GM23338 (cell line): ENCODE results near the gene OTUB2. TPM values are rescaled to one million over a fixed set of nuclear protein-coding genes. Genes with fewer than 3 reads are reported as not detected.

Experiments used
- ATAC-seq: fragments of 200-7000 bp; cut with Tn5 transposase; 3 replicates; pipeline ENCODE4 v1.9.1; 2020
- DNase-seq: peaks from one replicate; pipeline ENCODE4 v3.0.0-alpha.2; 2015; ENCODE audit warnings: low spot score
- H2AFZ ChIP-seq: fragments of 200-600 bp; sonication (generic); 2 replicates; pipeline ENCODE4 v1.8.0; 2016; ENCODE audit warnings: antibody characterized with exemption, mild to moderate bottlenecking, moderate library complexity
- H3F3A ChIP-seq: fragments of 200-600 bp; sonication (generic); replicated peaks from 2 replicates; pipeline ENCODE4 v1.8.0; 2017; ENCODE audit warnings: antibody characterized with exemption, mixed run types, low read depth
- H3K27ac ChIP-seq: fragments of 200-600 bp; sonication (generic); 2 replicates; pipeline ENCODE4 v1.6.1; 2016; ENCODE audit warnings: low read depth
- H3K27me3 ChIP-seq: fragments of 200-600 bp; sonication (generic); 2 replicates; pipeline ENCODE4 v1.8.0; 2016; ENCODE audit warnings: mild to moderate bottlenecking, mixed run types, moderate library complexity; ENCODE audit not compliant: insufficient read depth
- H3K36me3 ChIP-seq: fragments of 200-600 bp; sonication (generic); 2 replicates; pipeline ENCODE4 v1.8.0; 2016; ENCODE audit warnings: mild to moderate bottlenecking; ENCODE audit not compliant: insufficient read depth
- H3K4me1 ChIP-seq: fragments of 200-600 bp; sonication (generic); 2 replicates; pipeline ENCODE4 v1.8.0; 2016; ENCODE audit warnings: mild to moderate bottlenecking, moderate library complexity; ENCODE audit not compliant: insufficient read depth
- H3K4me2 ChIP-seq: fragments of 200-600 bp; sonication (generic); 2 replicates; pipeline ENCODE4 v1.7.1; 2017; ENCODE audit warnings: mixed run types
- H3K4me3 ChIP-seq: fragments of 200-600 bp; sonication (generic); 2 replicates; pipeline ENCODE4 v1.6.1; 2016; ENCODE audit warnings: mixed run types
- H3K79me2 ChIP-seq: fragments of 200-600 bp; sonication (generic); replicated peaks from 2 replicates; pipeline ENCODE4 v1.8.0; 2017; ENCODE audit warnings: mild to moderate bottlenecking; ENCODE audit not compliant: insufficient read depth
- H3K9me2 ChIP-seq: fragments of 200-600 bp; sonication (generic); 2 replicates; pipeline ENCODE4 v1.8.0; 2017; ENCODE audit not compliant: insufficient read depth
- H4K20me1 ChIP-seq: fragments of 200-600 bp; sonication (generic); replicated peaks from 2 replicates; pipeline ENCODE4 v1.8.0; 2017; ENCODE audit warnings: mild to moderate bottlenecking; ENCODE audit not compliant: insufficient read depth
- H3K27ac Mint-ChIP-seq: 2 replicates; pipeline ENCODE4 v1.8.0; 2020; ENCODE audit warnings: inconsistent platforms, mild to moderate bottlenecking, moderate library complexity, mixed read lengths
- H3K27me3 Mint-ChIP-seq: 3 replicates; pipeline ENCODE4 v1.8.0; 2022; ENCODE audit warnings: low read depth, mild to moderate bottlenecking, moderate library complexity, mixed read lengths, inconsistent platforms; ENCODE audit not compliant: insufficient read depth, poor library complexity
- H3K36me3 Mint-ChIP-seq: 3 replicates; pipeline ENCODE4 v1.8.0; 2021; ENCODE audit warnings: low read depth, mild to moderate bottlenecking, inconsistent platforms, moderate library complexity, mixed read lengths
- H3K4me1 Mint-ChIP-seq: 3 replicates; pipeline ENCODE4 v1.8.0; 2020; ENCODE audit warnings: mild to moderate bottlenecking, inconsistent platforms, mixed read lengths
- H3K4me3 Mint-ChIP-seq: 3 replicates; pipeline ENCODE4 v1.8.0; 2021; ENCODE audit warnings: moderate library complexity, mild to moderate bottlenecking, inconsistent platforms, mixed read lengths
- H3K9me3 Mint-ChIP-seq: 3 replicates; pipeline ENCODE4 v1.8.0; 2020; ENCODE audit warnings: moderate library complexity, mild to moderate bottlenecking, inconsistent platforms, mixed read lengths
- CREB1 ChIP-seq: fragments of 250-450 bp; sonication (Bioruptor Pico); IDR thresholded peaks from 2 replicates; pipeline ENCODE4 v1.5.0; 2020; ENCODE audit warnings: low read depth, mild to moderate bottlenecking, moderate library complexity
- NANOG ChIP-seq: IDR thresholded peaks from 2 replicates; pipeline ENCODE4 v1.6.1; 2016; ENCODE audit warnings: antibody characterized with exemption, borderline replicate concordance
- ZNF114 ChIP-seq: fragments of 250-450 bp; sonication (Bioruptor Pico); IDR thresholded peaks from 2 replicates; pipeline ENCODE4 v1.5.0; 2020; ENCODE audit warnings: mild to moderate bottlenecking, moderate library complexity
- ZNF331 ChIP-seq: fragments of 250-450 bp; sonication (Bioruptor Pico); IDR thresholded peaks from 2 replicates; pipeline ENCODE4 v1.5.0; 2020; ENCODE audit warnings: low read depth, mild to moderate bottlenecking, moderate library complexity
- polyA plus RNA-seq: library from polyadenylated mRNA; unstranded; fragments of >200 nt; fragmentation: Nextera tagmentation; extraction: Ambion mirVana; gene quantifications from 2 replicates; pipeline ENCODE4 v1.2.1, GENCODE V29; 2016
- total RNA-seq: library from RNA; depleted of rRNA; stranded (reverse); fragments of >200 nt; shearing (Covaris generic); gene quantifications from 2 replicates; pipeline ENCODE4 v1.2.3, GENCODE V29; 2014
- TF ChIP-seq, protein P1 (sequence below): IDR thresholded peaks from one replicate; pipeline ENCODE4 v1.6.1; 2018; ENCODE audit warnings: antibody characterized with exemption; ENCODE audit not compliant: unreplicated experiment
- TF ChIP-seq, protein P2 (sequence below): fragments of 250-450 bp; sonication (Bioruptor Pico); IDR thresholded peaks from 2 replicates; pipeline ENCODE4 v1.5.0; 2020; ENCODE audit warnings: mild to moderate bottlenecking, moderate library complexity

OTUB2 gene
- total and polyA plus RNA-seq, 2 experiments from 2014 or later, result 2.1 to 4.1 TPM

DNA sequence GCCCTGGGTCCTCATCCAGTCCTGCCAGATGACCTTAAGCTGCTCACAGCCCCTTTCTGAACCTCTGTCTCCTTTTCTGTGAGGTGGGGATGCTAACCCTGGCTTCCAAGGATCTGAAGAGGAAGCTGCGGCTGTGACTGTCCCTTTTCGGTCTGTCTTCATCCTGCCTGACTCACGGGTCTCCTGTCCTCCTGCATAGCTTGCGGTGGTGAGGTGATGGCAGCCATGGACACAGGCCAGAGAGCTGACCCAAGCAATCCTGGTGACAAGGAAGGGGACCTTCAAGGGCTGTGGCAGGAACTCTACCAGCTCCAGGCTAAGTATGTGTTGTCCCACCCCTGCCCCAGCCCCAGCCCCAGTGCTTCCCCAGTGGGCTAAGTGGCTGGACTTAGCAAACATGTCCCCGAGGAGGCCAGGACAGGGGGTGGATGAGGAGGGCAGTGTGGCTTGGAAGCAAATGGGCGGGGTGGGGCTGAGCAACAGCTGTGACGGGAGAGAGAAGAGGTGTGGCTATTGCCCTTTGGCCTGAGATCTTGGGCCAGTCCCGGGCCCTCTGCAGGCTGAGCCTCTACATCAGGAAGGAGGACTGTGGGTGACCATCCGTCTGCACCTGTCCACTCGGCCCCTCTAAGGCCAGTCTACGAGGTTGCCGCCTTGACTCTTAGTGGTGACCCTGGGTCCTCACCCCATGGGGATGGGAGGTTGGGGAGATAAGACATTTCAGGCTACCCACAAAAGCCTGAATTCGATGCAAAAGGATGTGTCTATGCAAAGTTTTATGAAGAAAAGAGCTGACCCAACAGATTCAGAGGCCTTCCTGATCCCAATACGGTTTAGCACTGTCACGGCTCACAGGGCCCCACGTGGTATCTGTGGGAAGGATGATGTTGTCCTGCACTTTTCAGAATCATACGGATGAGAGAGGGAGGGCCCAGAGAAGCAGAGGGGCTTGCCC is 27.9 kb upstream of the OTUB2 start:
- Histone ChIP-seq H3K4me1 (no peaks in the 10 kb centered on the region), H3K79me2 (no peaks in the 10 kb centered on the region), H3K9me2 (no peaks in the 10 kb centered on the region), H3K27me3 (no peaks in the 10 kb centered on the region), H4K20me1 (no peaks in the 10 kb centered on the region), H3K27ac (no peak overlapping the region), H3K4me2 (no peak overlapping the region), H3F3A (no peaks in the 10 kb centered on the region), H3K4me3 (no peak overlapping the region), H2AFZ (no peak overlapping the region), H3K36me3 (no peaks in the 10 kb centered on the region)
- TF ChIP-seq, protein P1, sequence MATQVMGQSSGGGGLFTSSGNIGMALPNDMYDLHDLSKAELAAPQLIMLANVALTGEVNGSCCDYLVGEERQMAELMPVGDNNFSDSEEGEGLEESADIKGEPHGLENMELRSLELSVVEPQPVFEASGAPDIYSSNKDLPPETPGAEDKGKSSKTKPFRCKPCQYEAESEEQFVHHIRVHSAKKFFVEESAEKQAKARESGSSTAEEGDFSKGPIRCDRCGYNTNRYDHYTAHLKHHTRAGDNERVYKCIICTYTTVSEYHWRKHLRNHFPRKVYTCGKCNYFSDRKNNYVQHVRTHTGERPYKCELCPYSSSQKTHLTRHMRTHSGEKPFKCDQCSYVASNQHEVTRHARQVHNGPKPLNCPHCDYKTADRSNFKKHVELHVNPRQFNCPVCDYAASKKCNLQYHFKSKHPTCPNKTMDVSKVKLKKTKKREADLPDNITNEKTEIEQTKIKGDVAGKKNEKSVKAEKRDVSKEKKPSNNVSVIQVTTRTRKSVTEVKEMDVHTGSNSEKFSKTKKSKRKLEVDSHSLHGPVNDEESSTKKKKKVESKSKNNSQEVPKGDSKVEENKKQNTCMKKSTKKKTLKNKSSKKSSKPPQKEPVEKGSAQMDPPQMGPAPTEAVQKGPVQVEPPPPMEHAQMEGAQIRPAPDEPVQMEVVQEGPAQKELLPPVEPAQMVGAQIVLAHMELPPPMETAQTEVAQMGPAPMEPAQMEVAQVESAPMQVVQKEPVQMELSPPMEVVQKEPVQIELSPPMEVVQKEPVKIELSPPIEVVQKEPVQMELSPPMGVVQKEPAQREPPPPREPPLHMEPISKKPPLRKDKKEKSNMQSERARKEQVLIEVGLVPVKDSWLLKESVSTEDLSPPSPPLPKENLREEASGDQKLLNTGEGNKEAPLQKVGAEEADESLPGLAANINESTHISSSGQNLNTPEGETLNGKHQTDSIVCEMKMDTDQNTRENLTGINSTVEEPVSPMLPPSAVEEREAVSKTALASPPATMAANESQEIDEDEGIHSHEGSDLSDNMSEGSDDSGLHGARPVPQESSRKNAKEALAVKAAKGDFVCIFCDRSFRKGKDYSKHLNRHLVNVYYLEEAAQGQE, result no peak
- TF ChIP-seq NANOG (no peak), ZNF331 (CRISPR knock-in tag) (no peak), ZNF114 (no peak), CREB1 (no peak)
- TF ChIP-seq, protein P2, sequence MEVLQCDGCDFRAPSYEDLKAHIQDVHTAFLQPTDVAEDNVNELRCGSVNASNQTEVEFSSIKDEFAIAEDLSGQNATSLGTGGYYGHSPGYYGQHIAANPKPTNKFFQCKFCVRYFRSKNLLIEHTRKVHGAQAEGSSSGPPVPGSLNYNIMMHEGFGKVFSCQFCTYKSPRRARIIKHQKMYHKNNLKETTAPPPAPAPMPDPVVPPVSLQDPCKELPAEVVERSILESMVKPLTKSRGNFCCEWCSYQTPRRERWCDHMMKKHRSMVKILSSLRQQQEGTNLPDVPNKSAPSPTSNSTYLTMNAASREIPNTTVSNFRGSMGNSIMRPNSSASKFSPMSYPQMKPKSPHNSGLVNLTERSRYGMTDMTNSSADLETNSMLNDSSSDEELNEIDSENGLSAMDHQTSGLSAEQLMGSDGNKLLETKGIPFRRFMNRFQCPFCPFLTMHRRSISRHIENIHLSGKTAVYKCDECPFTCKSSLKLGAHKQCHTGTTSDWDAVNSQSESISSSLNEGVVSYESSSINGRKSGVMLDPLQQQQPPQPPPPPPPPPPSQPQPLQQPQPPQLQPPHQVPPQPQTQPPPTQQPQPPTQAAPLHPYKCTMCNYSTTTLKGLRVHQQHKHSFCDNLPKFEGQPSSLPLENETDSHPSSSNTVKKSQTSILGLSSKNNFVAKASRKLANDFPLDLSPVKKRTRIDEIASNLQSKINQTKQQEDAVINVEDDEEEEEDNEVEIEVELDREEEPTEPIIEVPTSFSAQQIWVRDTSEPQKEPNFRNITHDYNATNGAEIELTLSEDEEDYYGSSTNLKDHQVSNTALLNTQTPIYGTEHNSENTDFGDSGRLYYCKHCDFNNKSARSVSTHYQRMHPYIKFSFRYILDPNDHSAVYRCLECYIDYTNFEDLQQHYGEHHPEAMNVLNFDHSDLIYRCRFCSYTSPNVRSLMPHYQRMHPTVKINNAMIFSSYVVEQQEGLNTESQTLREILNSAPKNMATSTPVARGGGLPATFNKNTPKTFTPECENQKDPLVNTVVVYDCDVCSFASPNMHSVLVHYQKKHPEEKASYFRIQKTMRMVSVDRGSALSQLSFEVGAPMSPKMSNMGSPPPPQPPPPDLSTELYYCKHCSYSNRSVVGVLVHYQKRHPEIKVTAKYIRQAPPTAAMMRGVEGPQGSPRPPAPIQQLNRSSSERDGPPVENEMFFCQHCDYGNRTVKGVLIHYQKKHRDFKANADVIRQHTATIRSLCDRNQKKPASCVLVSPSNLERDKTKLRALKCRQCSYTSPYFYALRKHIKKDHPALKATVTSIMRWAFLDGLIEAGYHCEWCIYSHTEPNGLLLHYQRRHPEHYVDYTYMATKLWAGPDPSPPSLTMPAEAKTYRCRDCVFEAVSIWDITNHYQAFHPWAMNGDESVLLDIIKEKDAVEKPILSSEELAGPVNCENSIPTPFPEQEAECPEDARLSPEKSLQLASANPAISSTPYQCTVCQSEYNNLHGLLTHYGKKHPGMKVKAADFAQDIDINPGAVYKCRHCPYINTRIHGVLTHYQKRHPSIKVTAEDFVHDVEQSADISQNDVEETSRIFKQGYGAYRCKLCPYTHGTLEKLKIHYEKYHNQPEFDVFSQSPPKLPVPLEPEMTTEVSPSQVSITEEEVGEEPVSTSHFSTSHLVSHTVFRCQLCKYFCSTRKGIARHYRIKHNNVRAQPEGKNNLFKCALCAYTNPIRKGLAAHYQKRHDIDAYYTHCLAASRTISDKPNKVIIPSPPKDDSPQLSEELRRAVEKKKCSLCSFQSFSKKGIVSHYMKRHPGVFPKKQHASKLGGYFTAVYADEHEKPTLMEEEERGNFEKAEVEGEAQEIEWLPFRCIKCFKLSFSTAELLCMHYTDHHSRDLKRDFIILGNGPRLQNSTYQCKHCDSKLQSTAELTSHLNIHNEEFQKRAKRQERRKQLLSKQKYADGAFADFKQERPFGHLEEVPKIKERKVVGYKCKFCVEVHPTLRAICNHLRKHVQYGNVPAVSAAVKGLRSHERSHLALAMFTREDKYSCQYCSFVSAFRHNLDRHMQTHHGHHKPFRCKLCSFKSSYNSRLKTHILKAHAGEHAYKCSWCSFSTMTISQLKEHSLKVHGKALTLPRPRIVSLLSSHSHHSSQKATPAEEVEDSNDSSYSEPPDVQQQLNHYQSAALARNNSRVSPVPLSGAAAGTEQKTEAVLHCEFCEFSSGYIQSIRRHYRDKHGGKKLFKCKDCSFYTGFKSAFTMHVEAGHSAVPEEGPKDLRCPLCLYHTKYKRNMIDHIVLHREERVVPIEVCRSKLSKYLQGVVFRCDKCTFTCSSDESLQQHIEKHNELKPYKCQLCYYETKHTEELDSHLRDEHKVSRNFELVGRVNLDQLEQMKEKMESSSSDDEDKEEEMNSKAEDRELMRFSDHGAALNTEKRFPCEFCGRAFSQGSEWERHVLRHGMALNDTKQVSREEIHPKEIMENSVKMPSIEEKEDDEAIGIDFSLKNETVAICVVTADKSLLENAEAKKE (CRISPR knock-in tag), result no peak
- no peaks in the 10 kb centered on the region for H3K36me3 Mint-ChIP-seq
- DNase-seq, result no peak
- no peak overlapping the region for H3K4me3 Mint-ChIP-seq
- H3K27ac Mint-ChIP-seq, result no peak overlapping the region
- peaks cover 5% of the 10 kb centered on the region for H3K27me3 Mint-ChIP-seq
- no peaks in the 10 kb centered on the region for H3K9me3 Mint-ChIP-seq
- peaks cover 10% of the 10 kb centered on the region for H3K4me1 Mint-ChIP-seq
- ATAC-seq, result no peak
